A673 (cell line): ENCODE measurements around the gene SCG2. TPM values are rescaled to one million over a fixed set of nuclear protein-coding genes. Genes with fewer than 3 reads are reported as not detected.

ENCODE experiments used
- BruUV-seq: library from RNA; stranded (reverse); fragments of 400-500 nt; replicated peaks from 2 replicates; lab custom pipeline; 2021; lab: Mats Ljungman, UMichigan
- CTCF ChIA-PET: fragments of 300-600 bp; sonication (Branson Sonifier 250); formaldehyde crosslinking; loops from one replicate; lab custom pipeline; 2022; ENCODE audit warnings: antibody characterized with exemption; lab: Charles Lee
- POLR2A ChIA-PET: fragments of 300-600 bp; sonication (Branson Sonifier 250); formaldehyde crosslinking; loops from one replicate; lab custom pipeline; 2022; ENCODE audit warnings: antibody characterized with exemption; ENCODE audit not compliant: low non-redundant PET; lab: Charles Lee
- DNase-seq: peaks from one replicate; pipeline ENCODE4 v3.0.0-alpha.2; 2015; ENCODE audit warnings: low spot score
- H3K27ac ChIP-seq: fragments of 200-600 bp; sonication (generic); 2 replicates; pipeline ENCODE4 v1.5.1; 2016; ENCODE audit warnings: mixed run types, low read depth, mild to moderate bottlenecking, mixed read lengths, antibody characterized with exemption, low read length; ENCODE audit not compliant: poor library complexity, severe bottlenecking
- H3K27me3 ChIP-seq: fragments of 200-600 bp; sonication (generic); replicated peaks from 2 replicates; pipeline ENCODE4 v1.6.1; 2017; ENCODE audit warnings: mixed run types, low read depth, mild to moderate bottlenecking, mixed read lengths, antibody characterized with exemption, low read length; ENCODE audit not compliant: insufficient read depth, poor library complexity
- H3K36me3 ChIP-seq: fragments of 200-600 bp; sonication (generic); 2 replicates; pipeline ENCODE4 v1.6.1; 2016; ENCODE audit warnings: mixed run types, mild to moderate bottlenecking, mixed read lengths, antibody characterized with exemption, low read length; ENCODE audit not compliant: insufficient read depth, poor library complexity, severe bottlenecking
- H3K4me1 ChIP-seq: fragments of 200-600 bp; sonication (generic); 2 replicates; pipeline ENCODE4 v1.6.1; 2017; ENCODE audit warnings: mixed run types, mild to moderate bottlenecking, mixed read lengths, antibody characterized with exemption, low read length; ENCODE audit not compliant: insufficient read depth, poor library complexity, severe bottlenecking
- H3K4me3 ChIP-seq: fragments of 200-600 bp; sonication (generic); 2 replicates; pipeline ENCODE4 v1.5.1; 2016; ENCODE audit warnings: low read depth, mixed run types, mild to moderate bottlenecking, mixed read lengths, low read length; ENCODE audit not compliant: poor library complexity, severe bottlenecking
- H3K9me3 ChIP-seq: fragments of 200-600 bp; sonication (generic); 2 replicates; pipeline ENCODE4 v1.6.1; 2016; ENCODE audit warnings: mixed run types, low read depth, mild to moderate bottlenecking, mixed read lengths, antibody characterized with exemption, low read length; ENCODE audit not compliant: poor library complexity, severe bottlenecking
- CTCF ChIP-seq: fragments of 300-800, 200-600 bp; sonication (generic); conservative IDR thresholded peaks from 2 replicates; pipeline ENCODE4 v1.5.1; 2017; ENCODE audit warnings: low read depth, mild to moderate bottlenecking, antibody characterized with exemption, low read length, moderate library complexity, mixed read lengths
- EZH2 ChIP-seq: fragments of 200-600 bp; sonication (generic); IDR thresholded peaks from 2 replicates; pipeline ENCODE4 v1.6.1; 2017; ENCODE audit warnings: borderline replicate concordance, low read depth, mild to moderate bottlenecking, mixed read lengths, antibody characterized with exemption, low read length; ENCODE audit not compliant: poor library complexity, severe bottlenecking
- intact Hi-C: fragments of 100-400 bp; cut with micrococcal nuclease; formaldehyde crosslinking; loops from one replicate; pipeline ENCODE4 v1.10.0; 2022; ENCODE audit not compliant: unreplicated experiment
- total RNA-seq: library from RNA; stranded (reverse); gene quantifications from 2 replicates; pipeline ENCODE4 v1.2.3, GENCODE V29; 2021

The SCG2 gene
- total RNA-seq, 1 experiment from 2014 or later: 26.2 TPM

GRCh38 chr2:223576873-223577272 lies 25.3 kb downstream of the SCG2 start:
- BruUV-seq: no TSS peak
- peak; percentile 70 for DNase-seq
- ChIA-PET CTCF (interaction anchor here (0.6 kb wide), 1 partner anchor 35 kb away, joined by 8 read pairs; no protein-coding TSS in a partner anchor), POLR2A (no interaction called here)
- Histone ChIP-seq H3K4me1 (peaks cover 18% of the 10 kb centered on the region), H3K9me3 (no peaks in the 10 kb centered on the region), H3K27me3 (no peaks in the 10 kb centered on the region), H3K4me3 (no peak overlapping the region), H3K36me3 (no peaks in the 10 kb centered on the region), H3K27ac (no peak overlapping the region)
- TF ChIP-seq CTCF (no peak), EZH2 (no peak)
- intact Hi-C loops: no loop called here

- no peaks in the 10 kb centered on the region for H3K27me3 ChIP-seq
- no peak overlapping the region for H3K4me3 ChIP-seq
- intact Hi-C loops: no loop called here
- H3K27ac ChIP-seq: no peak overlapping the region
- POLR2A ChIA-PET: no interaction called here
- H3K9me3 ChIP-seq: no peaks in the 10 kb centered on the region
- BruUV-seq: no TSS peak
- DNase-seq: no peak
- TF ChIP-seq EZH2: no peak
- no peak for TF ChIP-seq CTCF
- CTCF ChIA-PET: no interaction called here
- H3K36me3 ChIP-seq: no peaks in the 10 kb centered on the region
- no peaks in the 10 kb centered on the region for H3K4me1 ChIP-seq
Measured at GRCh38 chr2:223570784-223571183, 31.4 kb downstream of the SCG2 start.

GRCh38 chr2:223566396-223566795 lies 35.8 kb downstream of the SCG2 start:
- DNase-seq: no peak
- BruUV-seq: no TSS peak
- H3K27me3 ChIP-seq: no peaks in the 10 kb centered on the region
- TF ChIP-seq CTCF (no peak), EZH2 (no peak)
- no peaks in the 10 kb centered on the region for H3K9me3 ChIP-seq
- no peak overlapping the region for H3K27ac ChIP-seq
- H3K4me3 ChIP-seq: no peak overlapping the region
- H3K4me1 ChIP-seq: peaks cover 14% of the 10 kb centered on the region
- ChIA-PET POLR2A (no interaction called here), CTCF (no interaction called here)
- intact Hi-C loops: no loop called here
- no peaks in the 10 kb centered on the region for H3K36me3 ChIP-seq
